ENCODE data around the gene MARCHF3.
A peak's percentile ranks its signal among the peaks of the same experiment; 100 is the strongest.
"Not testable (repeated sequence)": the region's sequence is repeated elsewhere in the genome, so short reads cannot be mapped to it uniquely, and the experiment has no call there.

MARCHF3 gene

GRCh38 chr5:126915496-126915895 lies 114.9 kb downstream of the MARCHF3 start:
- DNase-seq: no peak

GRCh38 chr5:126914801-126915436 lies 115.4 kb downstream of the MARCHF3 start:
- DNase-seq: peak in 1 of 3 experiments; percentile 49

- no peak for DNase-seq
Observed at GRCh38 chr5:126912616-126913200, 117.7 kb downstream of the MARCHF3 start.

GRCh38 chr5:126911986-126912385 lies 118.4 kb downstream of the MARCHF3 start:
- no peak for DNase-seq

- no peak for DNase-seq
Observed at GRCh38 chr5:126909856-126910255, 120.5 kb downstream of the MARCHF3 start.

- DNase-seq: not testable (repeated sequence)
Observed at GRCh38 chr5:126904407-126904806, 126.0 kb downstream of the MARCHF3 start.

- no peak for DNase-seq
Observed at GRCh38 chr5:126900796-126901195, 129.6 kb downstream of the MARCHF3 start.

- DNase-seq: no peak
Observed at GRCh38 chr5:126899476-126899875, 130.9 kb downstream of the MARCHF3 start.

- no peak for DNase-seq
Observed at GRCh38 chr5:126897851-126898630, 132.3 kb downstream of the MARCHF3 start.

- no peak for DNase-seq
Observed at GRCh38 chr5:126896170-126896702, 134.1 kb downstream of the MARCHF3 start.

- not testable (repeated sequence) for DNase-seq
Observed at GRCh38 chr5:126895712-126896111, 134.6 kb downstream of the MARCHF3 start.

- DNase-seq: not testable (repeated sequence)
Observed at GRCh38 chr5:126890414-126890813, 139.9 kb downstream of the MARCHF3 start.

- peak in 1 of 3 experiments; percentile 50 for DNase-seq
Observed at GRCh38 chr5:126888175-126888574, 142.2 kb downstream of the MARCHF3 start.

- no peak for DNase-seq
Observed at GRCh38 chr5:126884269-126884819, 146.0 kb downstream of the MARCHF3 start.

- no peak for DNase-seq
Observed at GRCh38 chr5:126883564-126884245, 146.7 kb downstream of the MARCHF3 start.

GRCh38 chr5:126881821-126882600 lies 148.3 kb downstream of the MARCHF3 start:
- no peak for DNase-seq

GRCh38 chr5:126878634-126879033 lies 151.7 kb downstream of the MARCHF3 start:
- DNase-seq: no peak

GRCh38 chr5:126878085-126878484 lies 152.3 kb downstream of the MARCHF3 start:
- no peak for DNase-seq

GRCh38 chr5:126877602-126878001 lies 152.8 kb downstream of the MARCHF3 start:
- no peak for DNase-seq

GRCh38 chr5:126875303-126875785 lies 155.0 kb downstream of the MARCHF3 start:
- peak; percentile 32 to 87 (median 62) for DNase-seq

- DNase-seq: no peak
Observed at GRCh38 chr5:126872561-126873354, 157.6 kb downstream of the MARCHF3 start.

All from NCI-H1417 (cell line).